ENCODE measurements around the gene LIN7C.

Gene LIN7C

GRCh38 chr11:27552341-27552740, 45.8 kb upstream of the LIN7C start:
- Histone ChIP-seq H4K20me1 (ENCODE audit: control insufficient read depth, insufficient read depth, low read depth, low read length) (no peaks in the 10 kb centered on the region), H3F3A (ENCODE audit: control insufficient read depth, insufficient read depth) (no peaks in the 10 kb centered on the region), H3K4me3 (ENCODE audit: low read length) (no peak overlapping the region), H3K4me2 (ENCODE audit: low read length) (no peak overlapping the region), H3K36me3 (ENCODE audit: control insufficient read depth, low read length) (no peaks in the 10 kb centered on the region), H3K79me2 (ENCODE audit: control insufficient read depth, low read length) (no peaks in the 10 kb centered on the region), H3K27ac (ENCODE audit: low read depth, low read length) (no peak overlapping the region), H3K27me3 (ENCODE audit: control insufficient read depth, low read length) (no peaks in the 10 kb centered on the region), H3K4me1 (ENCODE audit: control insufficient read depth, low read length) (no peaks in the 10 kb centered on the region), H3K9me3 (ENCODE audit: control insufficient read depth, insufficient read depth, low read length) (no peaks in the 10 kb centered on the region), H3K9me2 (replicated peaks; ENCODE audit: control insufficient read depth, low read length) (no peaks in the 10 kb centered on the region)
- TF ChIP-seq CTCF (IDR thresholded peaks at IDR 0.05; ENCODE audit: low read depth, low read length, poor library complexity, severe bottlenecking) (no peak), EZH2phosphoT487 (IDR thresholded peaks at IDR 0.05; ENCODE audit: borderline replicate concordance, low read length) (no peak)

- no peak overlapping the region for H3K4me2 ChIP-seq (ENCODE audit: low read length)
- H3K27ac ChIP-seq (ENCODE audit: low read depth, low read length), result no peak overlapping the region
- H3K9me2 ChIP-seq (replicated peaks; ENCODE audit: control insufficient read depth, low read length), result no peaks in the 10 kb centered on the region
- no peaks in the 10 kb centered on the region for H3K79me2 ChIP-seq (ENCODE audit: control insufficient read depth, low read length)
- no peaks in the 10 kb centered on the region for H3K27me3 ChIP-seq (ENCODE audit: control insufficient read depth, low read length)
- no peaks in the 10 kb centered on the region for H3K36me3 ChIP-seq (ENCODE audit: control insufficient read depth, low read length)
- TF ChIP-seq EZH2phosphoT487 (IDR thresholded peaks at IDR 0.05; ENCODE audit: borderline replicate concordance, low read length), result no peak
- no peak for TF ChIP-seq CTCF (IDR thresholded peaks at IDR 0.05; ENCODE audit: low read depth, low read length, poor library complexity, severe bottlenecking)
- H3K4me1 ChIP-seq (ENCODE audit: control insufficient read depth, low read length), result no peaks in the 10 kb centered on the region
- H3K9me3 ChIP-seq (ENCODE audit: control insufficient read depth, insufficient read depth, low read length), result no peaks in the 10 kb centered on the region
- H4K20me1 ChIP-seq (ENCODE audit: control insufficient read depth, insufficient read depth, low read depth, low read length), result no peaks in the 10 kb centered on the region
- H3F3A ChIP-seq (ENCODE audit: control insufficient read depth, insufficient read depth), result no peaks in the 10 kb centered on the region
- no peak overlapping the region for H3K4me3 ChIP-seq (ENCODE audit: low read length)
Measured at GRCh38 chr11:27551127-27551526, 44.6 kb upstream of the LIN7C start.

GRCh38 chr11:27545946-27546345, 39.4 kb upstream of the LIN7C start:
- H3F3A ChIP-seq (ENCODE audit: control insufficient read depth, insufficient read depth), result no peaks in the 10 kb centered on the region
- H3K79me2 ChIP-seq (ENCODE audit: control insufficient read depth, low read length), result no peaks in the 10 kb centered on the region
- no peak overlapping the region for H3K4me3 ChIP-seq (ENCODE audit: low read length)
- no peaks in the 10 kb centered on the region for H3K9me2 ChIP-seq (replicated peaks; ENCODE audit: control insufficient read depth, low read length)
- no peaks in the 10 kb centered on the region for H3K36me3 ChIP-seq (ENCODE audit: control insufficient read depth, low read length)
- no peaks in the 10 kb centered on the region for H4K20me1 ChIP-seq (ENCODE audit: control insufficient read depth, insufficient read depth, low read depth, low read length)
- H3K27ac ChIP-seq (ENCODE audit: low read depth, low read length), result no peak overlapping the region
- H3K27me3 ChIP-seq (ENCODE audit: control insufficient read depth, low read length), result no peaks in the 10 kb centered on the region
- H3K4me2 ChIP-seq (ENCODE audit: low read length), result no peak overlapping the region
- H3K9me3 ChIP-seq (ENCODE audit: control insufficient read depth, insufficient read depth, low read length), result no peaks in the 10 kb centered on the region
- TF ChIP-seq CTCF (IDR thresholded peaks at IDR 0.05; ENCODE audit: low read depth, low read length, poor library complexity, severe bottlenecking), result no peak
- TF ChIP-seq EZH2phosphoT487 (IDR thresholded peaks at IDR 0.05; ENCODE audit: borderline replicate concordance, low read length), result no peak
- no peaks in the 10 kb centered on the region for H3K4me1 ChIP-seq (ENCODE audit: control insufficient read depth, low read length)

- no peak for TF ChIP-seq EZH2phosphoT487 (IDR thresholded peaks at IDR 0.05; ENCODE audit: borderline replicate concordance, low read length)
- no peaks in the 10 kb centered on the region for H3K9me3 ChIP-seq (ENCODE audit: control insufficient read depth, insufficient read depth, low read length)
- H3K27me3 ChIP-seq (ENCODE audit: control insufficient read depth, low read length), result no peaks in the 10 kb centered on the region
- H3K36me3 ChIP-seq (ENCODE audit: control insufficient read depth, low read length), result no peaks in the 10 kb centered on the region
- no peaks in the 10 kb centered on the region for H3K9me2 ChIP-seq (replicated peaks; ENCODE audit: control insufficient read depth, low read length)
- H3K27ac ChIP-seq (ENCODE audit: low read depth, low read length), result no peak overlapping the region
- no peaks in the 10 kb centered on the region for H3K79me2 ChIP-seq (ENCODE audit: control insufficient read depth, low read length)
- no peaks in the 10 kb centered on the region for H4K20me1 ChIP-seq (ENCODE audit: control insufficient read depth, insufficient read depth, low read depth, low read length)
- no peaks in the 10 kb centered on the region for H3F3A ChIP-seq (ENCODE audit: control insufficient read depth, insufficient read depth)
- H3K4me3 ChIP-seq (ENCODE audit: low read length), result no peak overlapping the region
- H3K4me1 ChIP-seq (ENCODE audit: control insufficient read depth, low read length), result no peaks in the 10 kb centered on the region
- no peak overlapping the region for H3K4me2 ChIP-seq (ENCODE audit: low read length)
Measured at GRCh38 chr11:27545035-27545434, 38.5 kb upstream of the LIN7C start.

Measured in DOHH2 (cell line).